Astrocyte of the cerebellum (primary cell): ENCODE data around the gene MTCH1.
"Not testable (repeated sequence)": the region's sequence is repeated elsewhere in the genome, so short reads cannot be mapped to it uniquely, and the experiment has no call there.

ENCODE experiments used
- DNase-seq: peaks from one replicate; pipeline ENCODE4 v3.0.0-alpha.2; 2011; ENCODE audit warnings: low read depth
- H3K4me3 ChIP-seq: 2 replicates; pipeline ENCODE4 v1.5.1; 2011; ENCODE audit warnings: mild to moderate bottlenecking, low read depth, low read length, moderate library complexity
- in situ Hi-C: cut with HindIII; loops from 2 replicates; pipeline ENCODE4 v1.10.0; 2017; ENCODE audit warnings: low sequenced_read_pairs
- TF ChIP-seq, protein P1 (sequence below): IDR thresholded peaks from 2 replicates; pipeline ENCODE4 v1.5.1; 2012; ENCODE audit warnings: low read length, low read depth, moderate library complexity, mild to moderate bottlenecking; ENCODE audit errors: missing control alignments

Gene MTCH1

DNA sequence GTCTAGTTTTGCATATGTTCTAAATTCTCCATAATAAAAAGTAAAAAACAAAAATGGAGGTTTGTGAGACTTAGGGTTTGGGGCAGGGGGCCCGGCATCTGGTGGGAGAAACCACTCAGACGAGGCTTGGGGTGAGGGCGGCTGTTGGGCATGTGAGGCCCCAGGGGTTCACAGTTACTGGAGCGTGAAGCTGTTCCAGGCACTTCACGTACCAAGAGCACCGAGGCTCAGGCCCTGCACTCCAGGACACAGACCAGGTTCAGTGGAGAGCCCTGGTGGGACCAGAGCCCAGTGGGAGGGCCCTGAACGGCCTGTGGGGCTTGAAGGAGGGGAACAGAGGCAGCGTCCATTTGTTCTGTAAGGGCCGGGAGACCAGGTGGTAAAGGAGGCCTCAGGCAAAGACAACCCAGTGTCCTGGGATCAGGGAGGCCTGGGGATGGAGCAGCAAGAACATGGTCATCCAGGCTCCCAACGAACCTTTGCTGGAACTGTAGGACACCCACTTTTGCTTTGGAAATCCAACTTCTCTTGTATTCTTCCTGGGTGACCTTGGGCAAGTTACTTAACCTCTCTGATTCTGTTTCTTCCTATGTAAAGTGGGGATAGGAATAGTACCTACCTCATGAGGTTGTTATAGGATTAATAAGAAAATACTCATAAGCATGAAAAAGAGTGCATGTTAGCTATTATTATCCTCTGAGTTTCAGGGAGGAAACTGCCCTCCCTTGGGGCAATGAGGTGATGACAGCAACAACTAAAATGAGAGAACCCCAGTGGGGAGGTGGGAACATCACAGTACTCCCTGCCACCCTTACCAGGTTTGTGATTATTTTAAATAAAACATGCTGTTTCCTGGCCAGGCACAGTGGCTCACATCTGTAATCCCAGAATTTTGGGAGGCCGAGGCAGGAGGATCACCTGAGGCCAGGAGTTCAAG is 18.3 kb upstream of the MTCH1 start:
- in situ Hi-C loops: no loop called here
- TF ChIP-seq, protein P1, sequence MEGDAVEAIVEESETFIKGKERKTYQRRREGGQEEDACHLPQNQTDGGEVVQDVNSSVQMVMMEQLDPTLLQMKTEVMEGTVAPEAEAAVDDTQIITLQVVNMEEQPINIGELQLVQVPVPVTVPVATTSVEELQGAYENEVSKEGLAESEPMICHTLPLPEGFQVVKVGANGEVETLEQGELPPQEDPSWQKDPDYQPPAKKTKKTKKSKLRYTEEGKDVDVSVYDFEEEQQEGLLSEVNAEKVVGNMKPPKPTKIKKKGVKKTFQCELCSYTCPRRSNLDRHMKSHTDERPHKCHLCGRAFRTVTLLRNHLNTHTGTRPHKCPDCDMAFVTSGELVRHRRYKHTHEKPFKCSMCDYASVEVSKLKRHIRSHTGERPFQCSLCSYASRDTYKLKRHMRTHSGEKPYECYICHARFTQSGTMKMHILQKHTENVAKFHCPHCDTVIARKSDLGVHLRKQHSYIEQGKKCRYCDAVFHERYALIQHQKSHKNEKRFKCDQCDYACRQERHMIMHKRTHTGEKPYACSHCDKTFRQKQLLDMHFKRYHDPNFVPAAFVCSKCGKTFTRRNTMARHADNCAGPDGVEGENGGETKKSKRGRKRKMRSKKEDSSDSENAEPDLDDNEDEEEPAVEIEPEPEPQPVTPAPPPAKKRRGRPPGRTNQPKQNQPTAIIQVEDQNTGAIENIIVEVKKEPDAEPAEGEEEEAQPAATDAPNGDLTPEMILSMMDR: no peak
- DNase-seq: no peak
- no peak overlapping the region for H3K4me3 ChIP-seq

DNA sequence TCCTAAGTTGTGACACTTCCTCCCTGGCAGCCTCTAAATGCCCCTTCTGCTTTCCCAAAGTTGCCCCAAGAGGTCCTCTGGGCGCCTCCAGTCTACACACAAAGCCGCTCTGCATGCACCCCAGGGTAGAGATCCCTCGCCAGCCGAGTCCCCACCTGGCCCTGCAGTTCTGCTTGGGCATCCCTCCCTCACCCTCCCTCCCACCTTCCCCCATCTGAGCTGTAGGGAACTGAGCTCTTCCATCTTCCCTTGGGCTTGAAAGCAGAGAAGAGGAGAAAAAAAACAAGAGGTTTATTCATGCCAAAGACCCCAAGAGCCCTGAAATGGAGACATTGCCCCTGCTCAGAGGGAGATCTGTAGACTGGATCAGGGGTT is 13.7 kb upstream of the MTCH1 start:
- H3K4me3 ChIP-seq: no peak overlapping the region
- TF ChIP-seq, protein P1: no peak
- in situ Hi-C loops: no loop called here
- DNase-seq: no peak

- TF ChIP-seq, protein P1: no peak
- no peak overlapping the region for H3K4me3 ChIP-seq
- no peak for DNase-seq
- in situ Hi-C loops: no loop called here
Measured at GRCh38 chr6:36999061-36999750, 13.2 kb upstream of the MTCH1 start.

DNA sequence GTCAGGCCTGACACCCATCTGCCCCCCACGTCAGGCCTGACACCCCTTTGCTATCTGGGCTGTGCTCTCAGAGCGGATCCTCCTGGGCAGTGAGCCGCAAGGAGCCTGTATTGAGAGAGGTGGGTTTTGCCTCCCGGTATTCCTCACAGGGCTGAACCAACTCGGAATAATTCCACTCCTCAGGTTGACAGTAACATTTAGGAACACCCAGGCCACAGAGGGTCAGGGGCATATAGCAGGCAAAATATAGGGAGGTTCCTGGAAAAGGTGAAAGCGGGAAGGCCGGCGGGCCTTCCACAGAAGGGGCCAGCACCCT is 12.7 kb upstream of the MTCH1 start:
- no peak overlapping the region for H3K4me3 ChIP-seq
- TF ChIP-seq, protein P1: no peak
- DNase-seq: no peak
- in situ Hi-C loops: no loop called here

- no peak overlapping the region for H3K4me3 ChIP-seq
- in situ Hi-C loops: no loop called here
- no peak for DNase-seq
Measured at GRCh38 chr6:36997811-36998722, 12.1 kb upstream of the MTCH1 start.

GRCh38 chr6:36990401-36990800 is 4.4 kb upstream of the MTCH1 start:
- DNase-seq, in situ Hi-C loops, H3K4me3 ChIP-seq: not testable (repeated sequence)

More at GRCh38 chr6:36997811-36998722, 12.1 kb upstream of the MTCH1 start:
- TF ChIP-seq, protein P1: no peak
